Measurements from ENCODE around the gene TAPBP.

DNA sequence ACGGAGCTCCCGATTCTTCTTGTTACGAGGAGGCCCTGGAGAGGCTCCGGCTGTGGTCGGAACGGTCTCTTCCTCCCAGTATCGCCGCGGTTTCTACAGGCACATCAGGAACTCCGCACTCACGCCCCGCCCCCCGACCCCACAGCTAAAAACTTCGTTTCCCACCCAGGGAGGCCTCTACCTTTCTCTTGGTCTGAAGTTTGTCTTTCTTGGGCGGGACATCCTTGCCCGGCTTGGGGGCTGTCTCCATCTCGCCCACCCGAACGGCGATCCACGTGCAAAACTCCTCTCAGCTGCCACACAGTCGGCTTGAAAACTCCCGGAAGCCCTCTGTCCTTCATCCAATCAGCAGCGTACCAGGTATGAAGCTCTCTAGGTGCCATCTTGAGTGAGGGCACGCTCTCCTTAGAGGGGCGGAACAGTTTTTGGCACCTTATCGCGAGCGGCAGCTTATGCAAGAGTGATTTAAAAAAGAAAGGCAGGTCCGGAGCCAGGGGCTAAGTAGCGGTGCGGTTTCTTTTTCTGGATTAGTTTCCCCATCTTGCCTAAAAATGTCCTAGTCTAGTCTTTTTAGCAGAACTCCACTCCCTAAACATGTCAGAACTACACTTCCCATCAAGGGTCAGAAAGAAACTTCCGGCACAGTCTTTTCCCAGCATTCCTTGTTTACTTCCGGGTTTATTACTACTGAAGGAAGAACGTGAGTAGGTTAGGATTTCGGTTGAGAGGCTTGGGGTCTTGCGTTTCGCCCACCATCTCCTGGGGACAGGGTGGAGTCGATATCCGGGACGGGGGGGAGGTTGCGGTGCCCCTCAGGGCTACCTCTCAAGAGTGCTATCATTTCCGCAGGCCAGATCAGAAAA lies 24.7 kb downstream of the TAPBP start, which contains the start of the genes PFDN6 and WDR46:
- TF ChIP-seq, protein P1, sequence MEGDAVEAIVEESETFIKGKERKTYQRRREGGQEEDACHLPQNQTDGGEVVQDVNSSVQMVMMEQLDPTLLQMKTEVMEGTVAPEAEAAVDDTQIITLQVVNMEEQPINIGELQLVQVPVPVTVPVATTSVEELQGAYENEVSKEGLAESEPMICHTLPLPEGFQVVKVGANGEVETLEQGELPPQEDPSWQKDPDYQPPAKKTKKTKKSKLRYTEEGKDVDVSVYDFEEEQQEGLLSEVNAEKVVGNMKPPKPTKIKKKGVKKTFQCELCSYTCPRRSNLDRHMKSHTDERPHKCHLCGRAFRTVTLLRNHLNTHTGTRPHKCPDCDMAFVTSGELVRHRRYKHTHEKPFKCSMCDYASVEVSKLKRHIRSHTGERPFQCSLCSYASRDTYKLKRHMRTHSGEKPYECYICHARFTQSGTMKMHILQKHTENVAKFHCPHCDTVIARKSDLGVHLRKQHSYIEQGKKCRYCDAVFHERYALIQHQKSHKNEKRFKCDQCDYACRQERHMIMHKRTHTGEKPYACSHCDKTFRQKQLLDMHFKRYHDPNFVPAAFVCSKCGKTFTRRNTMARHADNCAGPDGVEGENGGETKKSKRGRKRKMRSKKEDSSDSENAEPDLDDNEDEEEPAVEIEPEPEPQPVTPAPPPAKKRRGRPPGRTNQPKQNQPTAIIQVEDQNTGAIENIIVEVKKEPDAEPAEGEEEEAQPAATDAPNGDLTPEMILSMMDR (IDR thresholded peaks at IDR 0.05), result no peak
- peak; percentile 74 to 100 for TF ChIP-seq POLR2AphosphoS5 (IDR thresholded peaks at IDR 0.05; ENCODE audit: insufficient read depth in 1 of 2, low read depth in 1 of 2)

All from vagina (tissue), 2 donors.